Gastroesophageal sphincter (tissue), 3 donors: ENCODE measurements around the gene PHLDB2.

Source experiments
- CTCF ChIP-seq, 4 experiments: fragments of 200-600 bp in 2 of 4; fragments of 450-650 bp in 2 of 4; sonication (generic) in 1 of 4; IDR thresholded peaks; one replicate each; pipeline ENCODE4 v1.5.1; 2017 to 2019; ENCODE audit warnings: antibody characterized with exemption in 4 of 4, mild to moderate bottlenecking in 2 of 4, moderate library complexity in 2 of 4
- POLR2AphosphoS5 ChIP-seq: sonication (generic); formaldehyde crosslinking; IDR thresholded peaks from one replicate; pipeline ENCODE4 v1.6.1; 2017; ENCODE audit warnings: antibody characterized with exemption

GRCh38 chr3:111821891-111822290 is 37.2 kb upstream of the PHLDB2 start:
- TF ChIP-seq CTCF (IDR thresholded peaks at IDR 0.05) = no peak
- TF ChIP-seq POLR2AphosphoS5 = no peak
